SK-N-MC (cell line): Measurements from ENCODE around the gene CST9.

ENCODE experiments used
- EZH2 ChIP-seq: fragments of 200-600 bp; sonication (generic); IDR thresholded peaks from one replicate; pipeline ENCODE4 v1.6.1; 2017; ENCODE audit warnings: antibody characterized with exemption
- FOXP2 ChIP-seq: optimal IDR thresholded peaks from 2 replicates; pipeline ENCODE3; 2011; ENCODE audit warnings: mild to moderate bottlenecking, moderate library complexity; ENCODE audit not compliant: insufficient read depth; ENCODE audit errors: extremely low read length, control extremely low read depth

DNA sequence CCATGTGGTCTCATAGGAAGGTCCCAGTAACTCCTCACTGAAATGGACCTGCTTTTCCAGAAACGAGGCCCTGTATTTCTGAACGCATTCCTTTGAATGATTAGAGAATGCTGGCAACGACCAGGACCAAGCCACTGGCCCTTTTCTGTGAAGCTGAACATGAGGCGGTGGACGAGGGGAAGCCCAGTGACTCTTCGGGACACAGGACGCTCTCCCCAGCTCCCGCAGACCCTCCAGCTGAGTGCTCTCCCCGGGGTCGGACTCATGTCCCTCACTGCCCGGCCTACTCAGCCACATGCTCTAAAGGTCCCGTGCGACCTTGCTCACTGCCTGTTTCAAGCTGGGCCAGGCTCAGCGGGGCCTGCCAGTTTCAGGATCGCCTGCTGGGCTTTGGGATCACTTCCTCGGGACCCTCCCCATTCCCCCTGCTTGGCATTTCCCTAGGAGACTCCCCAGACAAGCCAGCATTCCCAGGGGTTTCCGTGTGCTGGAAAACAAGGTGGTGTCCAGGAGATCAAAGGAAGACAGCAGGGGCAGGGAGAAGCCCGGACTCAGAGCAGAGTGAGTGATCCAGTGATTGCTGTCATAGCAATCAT is 2.6 kb upstream of the CST9 start:
- TF ChIP-seq EZH2 (no peak), FOXP2 (no peak)
